Measurements from ENCODE around the gene TMEM45A.

The TMEM45A gene

GRCh38 chr3:100600181-100601042 lies 108.0 kb downstream of the TMEM45A start:
- TF ChIP-seq, protein P1, sequence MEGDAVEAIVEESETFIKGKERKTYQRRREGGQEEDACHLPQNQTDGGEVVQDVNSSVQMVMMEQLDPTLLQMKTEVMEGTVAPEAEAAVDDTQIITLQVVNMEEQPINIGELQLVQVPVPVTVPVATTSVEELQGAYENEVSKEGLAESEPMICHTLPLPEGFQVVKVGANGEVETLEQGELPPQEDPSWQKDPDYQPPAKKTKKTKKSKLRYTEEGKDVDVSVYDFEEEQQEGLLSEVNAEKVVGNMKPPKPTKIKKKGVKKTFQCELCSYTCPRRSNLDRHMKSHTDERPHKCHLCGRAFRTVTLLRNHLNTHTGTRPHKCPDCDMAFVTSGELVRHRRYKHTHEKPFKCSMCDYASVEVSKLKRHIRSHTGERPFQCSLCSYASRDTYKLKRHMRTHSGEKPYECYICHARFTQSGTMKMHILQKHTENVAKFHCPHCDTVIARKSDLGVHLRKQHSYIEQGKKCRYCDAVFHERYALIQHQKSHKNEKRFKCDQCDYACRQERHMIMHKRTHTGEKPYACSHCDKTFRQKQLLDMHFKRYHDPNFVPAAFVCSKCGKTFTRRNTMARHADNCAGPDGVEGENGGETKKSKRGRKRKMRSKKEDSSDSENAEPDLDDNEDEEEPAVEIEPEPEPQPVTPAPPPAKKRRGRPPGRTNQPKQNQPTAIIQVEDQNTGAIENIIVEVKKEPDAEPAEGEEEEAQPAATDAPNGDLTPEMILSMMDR (IDR thresholded peaks at IDR 0.05; ENCODE audit: low read depth, low read length, missing control alignments) = no peak
- no peak for DNase-seq
- H3K27ac ChIP-seq = no peak overlapping the region
- H3K4me3 ChIP-seq (ENCODE audit: low read depth, low read length) = no peak overlapping the region
- no peaks in the 10 kb centered on the region for H3K27me3 ChIP-seq (replicated peaks)
- H3K36me3 ChIP-seq (replicated peaks) = no peaks in the 10 kb centered on the region
- in situ Hi-C loops (cut with HindIII; ENCODE audit: low pct_ligation_motif_present, low sequenced_read_pairs) = no loop called here

DNA sequence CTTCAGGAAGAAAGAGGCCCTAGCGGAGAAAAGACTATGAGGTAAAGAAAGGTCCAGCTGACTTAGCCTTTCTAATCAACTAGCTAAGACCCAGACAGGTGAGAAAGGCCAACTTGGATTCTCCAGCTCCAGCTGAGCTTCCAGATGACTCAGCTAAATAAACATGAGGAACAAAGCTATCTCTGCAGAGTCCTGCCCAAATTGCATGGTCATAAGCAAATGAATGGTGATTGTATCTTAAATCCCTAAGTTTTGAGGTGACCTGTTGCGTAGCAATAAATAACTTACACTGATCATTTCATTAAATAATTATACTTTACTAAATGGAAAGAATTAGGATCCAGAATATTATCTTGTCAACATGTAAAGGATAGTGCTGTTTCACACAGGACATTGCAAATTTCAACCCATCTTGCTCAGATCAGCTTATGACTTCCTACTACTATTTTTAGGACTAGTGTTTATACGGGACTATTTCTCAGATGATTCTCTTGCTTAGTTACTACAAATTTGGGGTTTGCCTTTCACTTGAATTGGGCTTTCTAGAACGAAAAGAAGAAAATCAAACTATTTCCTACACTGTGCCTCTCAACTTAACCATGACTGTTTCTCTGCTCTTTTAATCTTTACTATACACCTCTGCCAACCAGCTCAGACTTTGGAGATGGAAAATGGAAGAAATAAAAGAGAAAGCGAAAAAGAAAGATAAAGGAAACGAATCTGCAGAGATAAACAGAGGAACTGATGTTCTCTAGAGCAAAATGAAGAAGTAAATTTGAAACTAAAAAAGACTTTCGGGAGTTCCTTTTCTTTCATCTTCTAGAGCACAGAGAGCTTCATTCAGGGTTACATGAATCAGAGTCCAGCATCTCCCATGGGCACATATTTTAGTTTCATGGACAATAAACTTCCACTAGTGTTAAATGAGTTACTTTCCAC lies 110.4 kb downstream of the TMEM45A start:
- Histone ChIP-seq H3K4me3 (ENCODE audit: low read depth, low read length) (no peak overlapping the region), H3K36me3 (replicated peaks) (no peaks in the 10 kb centered on the region)

DNA sequence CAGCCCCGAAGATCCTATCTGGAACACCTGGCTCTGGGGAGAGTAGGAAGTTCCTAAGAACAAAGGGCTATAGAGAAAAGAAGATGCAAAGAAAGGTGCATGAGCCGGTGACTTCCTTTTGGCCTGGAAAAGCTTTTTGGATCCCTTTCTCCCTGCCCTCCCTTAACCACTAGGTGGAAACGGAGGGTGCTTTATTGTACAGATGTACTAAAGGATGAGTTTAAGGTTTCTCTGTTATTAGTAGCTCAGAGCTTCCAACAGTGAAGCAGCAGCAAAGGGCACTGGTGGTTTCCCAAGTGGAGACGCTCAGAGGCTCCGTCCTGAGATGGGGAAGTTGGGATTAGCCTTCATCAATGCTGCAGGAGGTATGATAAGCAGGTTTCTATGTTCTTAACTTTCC lies 111.0 kb downstream of the TMEM45A start:
- DNase-seq = peak; percentile 29
- Histone ChIP-seq H3K27ac (no peak overlapping the region), H3K4me3 (ENCODE audit: low read depth, low read length) (no peak overlapping the region)

More for the DNA sequence above, 110.4 kb downstream of the TMEM45A start:
- DNase-seq = peak; percentile 43
- Histone ChIP-seq H3K27ac (peak overlapping the region; percentile 15), H3K27me3 (replicated peaks) (no peaks in the 10 kb centered on the region)
- TF ChIP-seq, protein P1 (IDR thresholded peaks at IDR 0.05; ENCODE audit: low read depth, low read length, missing control alignments) = no peak
- in situ Hi-C loops (cut with HindIII; ENCODE audit: low pct_ligation_motif_present, low sequenced_read_pairs) = no loop called here

DNA sequence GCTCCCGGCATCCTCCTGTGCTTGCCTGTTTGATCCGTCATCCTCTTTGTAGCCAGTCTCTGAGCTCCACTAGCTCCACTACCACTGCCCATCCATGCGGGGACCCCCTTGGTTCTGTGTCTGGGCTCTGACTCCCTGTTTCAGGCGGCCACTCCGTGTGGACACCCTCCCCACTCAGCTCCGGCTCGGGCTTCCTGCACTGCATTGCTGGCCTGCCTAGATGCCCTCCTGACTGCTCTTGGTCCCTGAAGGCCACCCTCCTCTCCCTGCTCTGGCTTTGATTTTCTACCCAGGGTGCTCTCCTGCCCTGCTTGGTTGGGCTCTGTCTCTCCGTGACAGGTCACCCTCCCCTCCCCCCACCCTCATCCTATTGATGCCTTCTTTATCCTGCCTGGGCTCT lies 112.9 kb downstream of the TMEM45A start:
- TF ChIP-seq, protein P1 (IDR thresholded peaks at IDR 0.05; ENCODE audit: low read depth, low read length, missing control alignments) = no peak
- Histone ChIP-seq H3K4me3 (ENCODE audit: low read depth, low read length) (no peak overlapping the region), H3K36me3 (replicated peaks) (no peaks in the 10 kb centered on the region), H3K27me3 (replicated peaks) (no peaks in the 10 kb centered on the region), H3K27ac (no peak overlapping the region)
- DNase-seq = no peak
- in situ Hi-C loops (cut with HindIII; ENCODE audit: low pct_ligation_motif_present, low sequenced_read_pairs) = no loop called here

More for the DNA sequence above, 111.0 kb downstream of the TMEM45A start:
- Histone ChIP-seq H3K27me3 (replicated peaks) (no peaks in the 10 kb centered on the region), H3K36me3 (replicated peaks) (no peaks in the 10 kb centered on the region)
- in situ Hi-C loops (cut with HindIII; ENCODE audit: low pct_ligation_motif_present, low sequenced_read_pairs) = no loop called here
- TF ChIP-seq, protein P1 (IDR thresholded peaks at IDR 0.05; ENCODE audit: low read depth, low read length, missing control alignments) = peak; percentile 71

- no peaks in the 10 kb centered on the region for H3K36me3 ChIP-seq (replicated peaks)
- no peak for DNase-seq
- in situ Hi-C loops (cut with HindIII; ENCODE audit: low pct_ligation_motif_present, low sequenced_read_pairs) = no loop called here
- H3K4me3 ChIP-seq (ENCODE audit: low read depth, low read length) = no peak overlapping the region
- TF ChIP-seq, protein P1 (IDR thresholded peaks at IDR 0.05; ENCODE audit: low read depth, low read length, missing control alignments) = no peak
- H3K27ac ChIP-seq = no peak overlapping the region
- H3K27me3 ChIP-seq (replicated peaks) = no peaks in the 10 kb centered on the region
Observed at GRCh38 chr3:100606894-100607512, 114.6 kb downstream of the TMEM45A start.

All from brain microvascular endothelial cell (primary cell).